ENCODE results near the gene OR2G6. TPM values are rescaled to one million over a fixed set of nuclear protein-coding genes. Genes with fewer than 3 reads are reported as not detected.
A peak's percentile ranks its signal among the peaks of the same experiment; 100 is the strongest.
"Not testable (repeated sequence)": the region's sequence is repeated elsewhere in the genome, so short reads cannot be mapped to it uniquely, and the experiment has no call there.

Gene OR2G6
- total RNA-seq, 2 experiments from 2014 or later, result not detected

- H3K36me3 Mint-ChIP-seq; H3K4me1 Mint-ChIP-seq; H3K27ac Mint-ChIP-seq; POLR2A ChIA-PET; H3K9me3 Mint-ChIP-seq; ATAC-seq (ENCODE audit: low read depth); H3K27me3 Mint-ChIP-seq; DNase-seq; H3K4me3 Mint-ChIP-seq: not testable (repeated sequence)
These were observed 43.2 kb downstream of the OR2G6 start for GRCh38 chr1:248551027-248551426.

- ATAC-seq (ENCODE audit: low read depth); H3K36me3 Mint-ChIP-seq; H3K4me1 Mint-ChIP-seq; H3K27me3 Mint-ChIP-seq; POLR2A ChIA-PET; DNase-seq; H3K9me3 Mint-ChIP-seq; H3K4me3 Mint-ChIP-seq; H3K27ac Mint-ChIP-seq: not testable (repeated sequence)
These were observed 54.8 kb downstream of the OR2G6 start, which contains the start of gene OR2T29 for GRCh38 chr1:248562672-248563071. OR2T29 (minus strand) TSS chr1:248562772; CDS start chr1:248559491, 3,281 bp downstream.

- H3K9me3 Mint-ChIP-seq, DNase-seq, H3K36me3 Mint-ChIP-seq, POLR2A ChIA-PET, H3K27me3 Mint-ChIP-seq, H3K4me1 Mint-ChIP-seq: not testable (repeated sequence)
- ATAC-seq (ENCODE audit: low read depth), result peak; percentile 97
- peak overlapping the region; percentile 84 for H3K4me3 Mint-ChIP-seq
- peak overlapping the region; percentile 91 for H3K27ac Mint-ChIP-seq
These were observed 57.9 kb downstream of the OR2G6 start for GRCh38 chr1:248565530-248566373.

- ATAC-seq (ENCODE audit: low read depth); POLR2A ChIA-PET; H3K27ac Mint-ChIP-seq; H3K27me3 Mint-ChIP-seq; H3K36me3 Mint-ChIP-seq; H3K9me3 Mint-ChIP-seq; H3K4me3 Mint-ChIP-seq; H3K4me1 Mint-ChIP-seq; DNase-seq: not testable (repeated sequence)
These were observed 61.2 kb downstream of the OR2G6 start for GRCh38 chr1:248569049-248569448.

- H3K9me3 Mint-ChIP-seq; POLR2A ChIA-PET; H3K27me3 Mint-ChIP-seq; H3K27ac Mint-ChIP-seq; H3K4me1 Mint-ChIP-seq; H3K4me3 Mint-ChIP-seq; ATAC-seq (ENCODE audit: low read depth); H3K36me3 Mint-ChIP-seq; DNase-seq: not testable (repeated sequence)
These were observed 62.9 kb downstream of the OR2G6 start for GRCh38 chr1:248570811-248571210.

- H3K4me1 Mint-ChIP-seq; H3K9me3 Mint-ChIP-seq; DNase-seq; H3K27ac Mint-ChIP-seq; H3K36me3 Mint-ChIP-seq; H3K27me3 Mint-ChIP-seq; H3K4me3 Mint-ChIP-seq; ATAC-seq (ENCODE audit: low read depth); POLR2A ChIA-PET: not testable (repeated sequence)
These were observed 64.2 kb downstream of the OR2G6 start for GRCh38 chr1:248572049-248572448.

GRCh38 chr1:248573856-248574255, 66.0 kb downstream of the OR2G6 start:
- H3K4me3 Mint-ChIP-seq; H3K9me3 Mint-ChIP-seq; ATAC-seq (ENCODE audit: low read depth); H3K36me3 Mint-ChIP-seq; H3K27ac Mint-ChIP-seq; DNase-seq; H3K4me1 Mint-ChIP-seq; H3K27me3 Mint-ChIP-seq; POLR2A ChIA-PET: not testable (repeated sequence)

- ATAC-seq (ENCODE audit: low read depth); H3K27ac Mint-ChIP-seq; H3K4me3 Mint-ChIP-seq; DNase-seq; H3K4me1 Mint-ChIP-seq; H3K9me3 Mint-ChIP-seq; H3K27me3 Mint-ChIP-seq; POLR2A ChIA-PET; H3K36me3 Mint-ChIP-seq: not testable (repeated sequence)
These were observed 66.8 kb downstream of the OR2G6 start, which contains the start of gene OR2T34 for GRCh38 chr1:248574657-248575056. OR2T34 (minus strand) TSS chr1:248574757; CDS start chr1:248574757, 0 bp downstream.

- Mint-ChIP-seq H3K36me3 (no peaks in the 10 kb centered on the region), H3K27me3 (peaks cover 1% of the 10 kb centered on the region), H3K4me1 (no peaks in the 10 kb centered on the region), H3K4me3 (no peak overlapping the region), H3K9me3 (no peaks in the 10 kb centered on the region), H3K27ac (no peak overlapping the region)
- ATAC-seq (ENCODE audit: low read depth), result no peak
- DNase-seq, result no peak
- POLR2A ChIA-PET, result no interaction called here
These were observed 68.5 kb downstream of the OR2G6 start for GRCh38 chr1:248576260-248576980.

Other genes starting within 250 kb of the OR2G6 start
- not detected for gene OR2T33, start 230.1 kb upstream of the OR2G6 start, total RNA-seq
- gene OR2T12, start 204.6 kb upstream of the OR2G6 start, total RNA-seq, result not detected
- not detected for gene OR2M7, start 183.5 kb upstream of the OR2G6 start, total RNA-seq
- gene OR14C36, start 159.3 kb upstream of the OR2G6 start, total RNA-seq, result not detected
- not detected for gene OR2T4, start 146.4 kb upstream of the OR2G6 start, total RNA-seq
- not detected for gene OR2T6, start 132.3 kb upstream of the OR2G6 start, total RNA-seq
- not detected for gene OR2T1, start 105.0 kb upstream of the OR2G6 start, total RNA-seq
- gene OR2T2, start 62.4 kb upstream of the OR2G6 start, total RNA-seq, result not detected
- gene OR2T3, start 34.7 kb upstream of the OR2G6 start, total RNA-seq, result not detected
- not detected for gene OR2T5, start 19.5 kb upstream of the OR2G6 start, total RNA-seq
- not detected for gene OR2T29, start 54.7 kb downstream of the OR2G6 start, total RNA-seq
- not detected for gene OR2T34, start 66.7 kb downstream of the OR2G6 start, total RNA-seq
- gene OR2T10, start 89.6 kb downstream of the OR2G6 start, total RNA-seq, result not detected
- not detected for gene OR2T11, start 127.0 kb downstream of the OR2G6 start, total RNA-seq
- gene OR2T35, start 137.2 kb downstream of the OR2G6 start, total RNA-seq, result not detected
- gene OR2T27, start 147.5 kb downstream of the OR2G6 start, total RNA-seq, result not detected
- gene OR14I1, start 194.7 kb downstream of the OR2G6 start, total RNA-seq, result not detected
- not detected for gene LYPD8, start 247.7 kb downstream of the OR2G6 start, total RNA-seq